DND-41 (cell line): ENCODE data around the gene RBM42.

Experiments
- ATAC-seq: fragments of 200-7000 bp; cut with Tn5 transposase; 3 replicates; pipeline ENCODE4 v1.9.1; 2021; ENCODE audit warnings: low read depth; ENCODE audit not compliant: insufficient read depth
- DNase-seq: peaks from one replicate; pipeline ENCODE4 v3.0.0-alpha.2; 2020
- H2AFZ ChIP-seq: 2 replicates; pipeline ENCODE4 v1.6.0; 2012; ENCODE audit warnings: low read depth, low read length
- H3K27ac ChIP-seq: 2 replicates; pipeline ENCODE4 v1.5.1; 2012; ENCODE audit warnings: low read length, inconsistent platforms
- H3K27me3 ChIP-seq: fragments of 200-600 bp; sonication (generic); 2 replicates; pipeline ENCODE4 v1.6.0; 2012; ENCODE audit warnings: low read length, mild to moderate bottlenecking, inconsistent platforms; ENCODE audit not compliant: insufficient read depth, poor library complexity
- H3K36me3 ChIP-seq: 2 replicates; pipeline ENCODE4 v1.5.1; 2012; ENCODE audit warnings: low read length, inconsistent platforms; ENCODE audit not compliant: insufficient read depth
- H3K4me1 ChIP-seq: 2 replicates; pipeline ENCODE4 v1.5.1; 2012; ENCODE audit warnings: mild to moderate bottlenecking, low read length; ENCODE audit not compliant: insufficient read depth
- H3K4me2 ChIP-seq: 2 replicates; pipeline ENCODE4 v1.6.0; 2012; ENCODE audit warnings: mild to moderate bottlenecking, moderate library complexity, low read length, inconsistent platforms; ENCODE audit not compliant: insufficient read depth
- H3K4me3 ChIP-seq, 2 experiments: fragments of 200-600 bp in 1 of 2; shearing (Covaris generic) in 1 of 2; 2 replicates each; pipeline ENCODE4 v1.5.1; 2012 to 2016; ENCODE audit warnings: inconsistent platforms in 2 of 2, low read length in 2 of 2, mild to moderate bottlenecking in 2 of 2, low read depth in 1 of 2, moderate library complexity in 1 of 2
- H3K79me2 ChIP-seq: 2 replicates; pipeline ENCODE4 v1.6.0; 2012; ENCODE audit warnings: low read length, inconsistent platforms; ENCODE audit not compliant: insufficient read depth
- H3K9ac ChIP-seq: 2 replicates; pipeline ENCODE4 v1.6.0; 2012; ENCODE audit warnings: low read depth, mild to moderate bottlenecking, inconsistent platforms, low read length, moderate library complexity
- H3K9me3 ChIP-seq: 2 replicates; pipeline ENCODE4 v1.5.1; 2012; ENCODE audit warnings: low read length, moderate library complexity, mild to moderate bottlenecking, inconsistent platforms; ENCODE audit not compliant: insufficient read depth, severe bottlenecking
- H4K20me1 ChIP-seq: 2 replicates; pipeline ENCODE4 v1.6.0; 2012; ENCODE audit warnings: low read length; ENCODE audit not compliant: insufficient read depth
- CTCF ChIP-seq: IDR thresholded peaks from 2 replicates; pipeline ENCODE4 v1.5.1; 2012; ENCODE audit warnings: borderline replicate concordance, low read length, moderate library complexity, mild to moderate bottlenecking; ENCODE audit not compliant: poor library complexity, severe bottlenecking; ENCODE audit errors: extremely low read depth
- EZH2 ChIP-seq: IDR thresholded peaks from 3 replicates; pipeline ENCODE4 v1.6.1; 2012; ENCODE audit warnings: borderline replicate concordance, low read depth, mild to moderate bottlenecking, moderate library complexity, low read length, inconsistent platforms; ENCODE audit not compliant: severe bottlenecking

Gene RBM42

GRCh38 chr19:35615036-35615435 is 13.8 kb upstream of the RBM42 start:
- TF ChIP-seq EZH2 (no peak), CTCF (no peak)
- H3K36me3 ChIP-seq, result peaks cover 45% of the 10 kb centered on the region

GRCh38 chr19:35618857-35619256 is 10.0 kb upstream of the RBM42 start:
- no peak overlapping the region for H2AFZ ChIP-seq
- no peaks in the 10 kb centered on the region for H4K20me1 ChIP-seq
- no peak overlapping the region for H3K9ac ChIP-seq
- H3K4me2 ChIP-seq, result no peak overlapping the region
- no peaks in the 10 kb centered on the region for H3K9me3 ChIP-seq
- peaks cover 2% of the 10 kb centered on the region for H3K79me2 ChIP-seq
- no peak for TF ChIP-seq EZH2
- no peak for TF ChIP-seq CTCF
- DNase-seq (no peak), ATAC-seq (no peak)
- peaks cover 3% of the 10 kb centered on the region for H3K4me1 ChIP-seq
- peaks cover 52% of the 10 kb centered on the region for H3K36me3 ChIP-seq
- no peak overlapping the region for H3K27ac ChIP-seq
- no peaks in the 10 kb centered on the region for H3K27me3 ChIP-seq
- H3K4me3 ChIP-seq, result no peak overlapping the region

More at GRCh38 chr19:35615036-35615435, 13.8 kb upstream of the RBM42 start:
- Histone ChIP-seq H3K4me2 (no peak overlapping the region), H2AFZ (no peak overlapping the region), H3K27me3 (no peaks in the 10 kb centered on the region), H4K20me1 (no peaks in the 10 kb centered on the region), H3K27ac (no peak overlapping the region), H3K4me1 (peaks cover 22% of the 10 kb centered on the region), H3K4me3 (no peak overlapping the region), H3K9ac (no peak overlapping the region), H3K9me3 (no peaks in the 10 kb centered on the region), H3K79me2 (peaks cover 15% of the 10 kb centered on the region)
- no peak for DNase-seq
- ATAC-seq, result no peak

- Histone ChIP-seq H3K4me3 (no peak overlapping the region), H3K36me3 (peaks cover 49% of the 10 kb centered on the region), H3K9ac (no peak overlapping the region), H3K9me3 (no peaks in the 10 kb centered on the region), H3K4me1 (no peaks in the 10 kb centered on the region), H2AFZ (no peak overlapping the region), H3K79me2 (no peaks in the 10 kb centered on the region), H3K27me3 (no peaks in the 10 kb centered on the region), H3K27ac (no peak overlapping the region), H4K20me1 (no peaks in the 10 kb centered on the region), H3K4me2 (no peak overlapping the region)
- ATAC-seq, result no peak
- TF ChIP-seq EZH2 (no peak), CTCF (no peak)
- no peak for DNase-seq
Measured at GRCh38 chr19:35619290-35619923, 9.4 kb upstream of the RBM42 start.
